Stimulated activated CD8-positive, alpha-beta memory T cell treated with anti-CD3 and anti-CD28 coated beads, Interleukin-7, amount 100 ng/mL, for 4 hours (primary cell): ENCODE results near the gene EPHA5.

Source experiments
- DNase-seq, 2 donors: peaks; one replicate each; pipeline ENCODE4 v3.0.0-alpha.2; 2020; ENCODE audit warnings: low read depth in 2 of 2

The EPHA5 gene

GRCh38 chr4:65670331-65671031, at the start of gene EPHA5:
TSS of gene EPHA5 (minus strand) at chr4:65670489. CDS start at chr4:65669742, 747 bp downstream.
- DNase-seq, result no peak

GRCh38 chr4:65719635-65720034, 49.3 kb upstream of the EPHA5 start:
- no peak for DNase-seq

GRCh38 chr4:65698631-65699030, 28.3 kb upstream of the EPHA5 start:
- no peak for DNase-seq

- DNase-seq, result no peak
Observed at GRCh38 chr4:65696436-65696835, 26.1 kb upstream of the EPHA5 start.

DNA sequence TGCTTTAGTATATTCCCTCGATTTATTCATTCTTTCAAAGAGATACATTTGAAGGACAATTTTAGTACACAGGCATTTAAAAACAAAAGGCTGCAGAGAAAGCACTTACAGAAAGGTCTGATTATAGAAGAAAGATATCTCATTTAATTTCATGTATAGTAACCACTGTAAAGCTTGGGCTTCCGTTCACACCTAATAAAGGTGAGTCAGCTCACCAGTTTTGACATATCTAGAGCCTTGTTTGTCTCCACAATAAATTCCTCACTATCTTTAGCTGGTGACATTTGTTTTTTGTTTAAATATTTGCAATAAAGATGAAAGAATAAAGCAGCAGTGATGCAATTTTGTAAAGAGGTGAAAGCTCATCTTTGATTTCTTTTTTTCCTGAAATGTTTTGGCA, 1.1 kb upstream of the EPHA5 start:
- no peak for DNase-seq

- no peak for DNase-seq
Observed at GRCh38 chr4:65670020-65670330, 314 bp downstream of the EPHA5 start.

DNA sequence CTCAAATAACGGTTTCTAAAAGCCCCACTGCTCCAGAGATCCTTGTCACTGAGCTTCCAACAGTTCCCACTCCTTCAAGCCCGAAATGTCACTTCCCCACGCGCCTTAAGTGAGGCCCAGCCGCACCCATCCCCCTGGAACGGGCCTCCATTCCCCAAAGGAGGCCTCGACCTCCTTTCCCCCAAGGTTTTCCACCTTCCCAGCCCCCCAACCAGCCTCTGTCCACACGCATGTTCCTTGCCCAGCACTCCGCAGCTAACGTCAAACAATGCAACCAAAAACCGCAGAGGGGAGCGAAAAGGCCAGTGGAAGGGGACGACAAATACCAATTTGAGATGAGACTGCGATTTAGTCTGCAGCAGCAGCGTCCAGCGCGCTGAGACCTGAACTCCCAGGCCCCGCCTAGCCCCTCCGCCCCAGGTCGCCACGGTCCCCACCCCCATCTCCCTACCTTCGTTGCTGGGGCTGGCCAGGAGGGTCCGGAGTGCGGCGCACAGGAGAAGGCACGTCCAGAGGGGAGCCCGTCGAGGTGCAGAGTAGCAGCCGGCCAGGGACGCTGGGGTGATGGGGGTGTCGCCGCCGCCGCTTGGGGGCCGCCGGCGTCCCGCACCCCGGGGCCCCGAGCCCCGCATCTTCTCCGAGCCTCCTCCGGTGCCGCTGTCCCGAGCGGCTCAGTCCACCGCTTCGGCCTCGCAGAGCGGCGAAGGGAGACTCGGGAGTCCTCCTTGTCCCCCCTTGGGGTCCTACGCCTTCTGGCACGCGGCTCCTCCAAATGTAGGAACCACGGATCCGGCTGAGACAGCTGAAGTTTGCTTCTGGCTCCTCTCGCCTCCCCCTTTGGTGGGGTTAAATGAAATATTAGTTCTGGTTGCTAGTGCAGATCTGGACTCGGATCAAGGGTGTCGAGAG, 924 bp downstream of the EPHA5 start:
- DNase-seq, result no peak

DNA sequence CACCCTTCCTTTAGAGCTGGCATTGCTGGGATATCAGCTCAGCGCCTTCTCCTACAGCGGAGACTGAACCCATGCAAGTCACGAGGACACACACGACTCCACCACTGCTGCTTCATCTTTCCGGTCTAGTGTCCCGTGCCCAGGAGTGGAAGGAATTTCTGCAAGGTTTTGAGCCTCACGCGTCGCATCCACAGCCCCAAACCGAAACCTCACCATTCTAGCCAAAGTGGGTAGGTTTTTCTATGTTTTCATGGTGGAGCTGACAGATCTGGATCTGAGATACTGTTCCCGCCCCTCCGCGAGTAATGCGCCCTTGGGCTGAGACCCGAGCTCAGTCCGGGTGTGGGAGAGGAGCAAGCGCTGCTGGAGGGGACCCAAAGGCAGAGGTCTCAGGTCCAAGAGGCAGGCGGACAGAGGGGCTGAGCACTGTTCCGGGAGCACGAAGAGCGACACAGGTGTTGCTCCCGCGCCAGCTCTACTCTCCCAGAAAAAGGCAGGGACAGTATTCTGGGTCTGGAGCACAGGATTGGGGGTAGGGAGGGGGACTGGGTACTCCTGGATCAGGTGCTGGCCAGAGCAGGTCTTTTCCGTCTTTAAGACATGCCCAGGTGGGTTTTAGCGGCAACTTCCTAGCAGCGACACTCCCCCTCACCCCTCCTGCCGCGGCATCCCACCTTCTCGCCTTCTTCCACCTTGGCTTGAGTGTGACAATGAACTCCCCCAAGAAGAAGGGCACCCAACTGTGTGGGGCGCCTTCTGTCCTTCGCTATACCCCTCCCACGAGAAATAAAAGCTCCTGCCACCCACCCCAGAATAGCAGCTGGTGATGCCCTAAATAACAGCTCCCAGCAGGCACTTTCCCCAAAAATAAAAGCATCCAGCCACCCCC, 1.8 kb downstream of the EPHA5 start:
- DNase-seq, result no peak

DNA sequence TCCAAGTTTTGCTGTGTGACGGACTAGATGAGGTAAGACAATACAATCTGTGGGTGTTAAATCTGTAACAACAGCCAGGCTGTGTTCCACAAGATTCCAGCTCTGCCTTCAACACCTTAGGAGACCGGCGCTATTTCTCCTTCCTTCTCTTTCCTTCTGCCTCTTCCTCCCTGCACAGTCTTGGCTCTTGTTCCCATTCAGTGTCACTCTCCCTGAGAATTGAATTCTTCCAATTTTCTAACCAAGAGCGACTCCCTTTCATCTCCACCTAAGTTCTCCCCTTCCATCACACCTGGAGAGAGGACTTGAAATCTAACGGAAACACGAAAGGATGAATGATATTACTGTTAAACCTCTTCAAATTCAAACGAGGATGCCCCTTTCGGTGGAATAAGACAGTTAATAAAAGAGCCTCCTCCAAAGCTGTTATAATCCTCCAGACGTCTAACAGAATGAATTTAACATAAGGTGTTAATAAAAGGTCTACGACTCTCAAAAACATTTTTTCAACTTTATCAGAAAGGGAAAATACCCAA, 2.7 kb downstream of the EPHA5 start:
- no peak for DNase-seq

- no peak for DNase-seq
Observed at GRCh38 chr4:65665771-65666523, 4.3 kb downstream of the EPHA5 start.

DNA sequence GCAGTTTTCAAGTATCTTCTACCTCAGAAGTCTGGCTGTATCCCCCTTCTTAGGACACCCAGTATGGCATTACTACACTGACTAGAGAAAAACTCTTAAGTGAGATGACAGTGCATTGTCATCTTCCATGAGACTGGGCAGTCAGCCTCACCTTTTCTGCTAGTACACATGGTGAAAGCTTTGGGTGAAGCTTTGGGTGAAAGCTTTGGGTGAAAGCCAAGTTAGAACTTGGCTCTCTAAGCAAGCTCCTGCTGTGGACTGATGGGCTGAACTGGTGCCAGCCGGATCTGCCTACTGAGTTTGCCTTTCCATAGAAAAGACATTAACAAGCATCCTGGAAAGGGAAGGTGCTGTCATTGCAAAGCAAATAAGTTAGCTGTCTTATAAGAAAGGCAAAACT, 8.8 kb downstream of the EPHA5 start:
- no peak for DNase-seq

DNA sequence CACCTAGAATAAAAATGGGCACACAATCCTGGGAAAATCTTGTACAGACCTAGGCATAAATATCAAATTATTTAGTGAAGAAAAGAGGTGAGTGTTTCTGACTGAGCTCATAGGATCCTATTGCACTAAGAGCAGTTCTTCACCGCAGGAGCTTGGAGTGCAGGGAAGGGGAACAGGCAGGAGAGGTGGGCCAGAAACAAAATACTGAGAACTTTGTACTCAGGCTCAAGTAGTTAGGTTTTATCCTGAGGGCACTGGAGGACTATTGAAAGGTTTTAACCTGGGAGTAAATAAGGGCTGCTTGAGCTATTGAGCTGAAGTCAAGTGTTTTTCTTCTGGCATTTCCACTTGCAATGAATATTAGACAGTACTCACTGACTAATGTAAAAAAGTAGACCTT, 12.2 kb downstream of the EPHA5 start:
- no peak for DNase-seq

DNA sequence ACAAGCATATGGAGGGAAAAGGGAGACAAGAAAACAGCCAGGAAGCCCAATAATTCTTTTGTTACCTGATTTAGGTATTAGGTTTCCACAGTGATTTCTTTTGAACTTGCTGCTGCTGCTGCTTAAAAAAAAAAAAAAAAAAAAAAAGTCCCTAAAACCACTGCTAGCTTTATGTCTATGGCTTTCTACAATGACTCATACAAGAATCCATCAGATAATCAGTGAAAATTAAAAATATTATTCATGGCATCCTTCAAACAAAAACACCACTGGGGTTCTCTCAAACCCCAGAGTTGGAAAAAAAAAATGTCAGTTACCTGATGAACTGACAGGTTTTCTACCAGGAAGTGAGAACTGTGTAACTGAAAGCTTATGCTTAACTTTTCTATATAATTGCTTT, 14.3 kb downstream of the EPHA5 start:
- DNase-seq, result no peak

GRCh38 chr4:65654976-65655375, 15.3 kb downstream of the EPHA5 start:
- no peak for DNase-seq

DNA sequence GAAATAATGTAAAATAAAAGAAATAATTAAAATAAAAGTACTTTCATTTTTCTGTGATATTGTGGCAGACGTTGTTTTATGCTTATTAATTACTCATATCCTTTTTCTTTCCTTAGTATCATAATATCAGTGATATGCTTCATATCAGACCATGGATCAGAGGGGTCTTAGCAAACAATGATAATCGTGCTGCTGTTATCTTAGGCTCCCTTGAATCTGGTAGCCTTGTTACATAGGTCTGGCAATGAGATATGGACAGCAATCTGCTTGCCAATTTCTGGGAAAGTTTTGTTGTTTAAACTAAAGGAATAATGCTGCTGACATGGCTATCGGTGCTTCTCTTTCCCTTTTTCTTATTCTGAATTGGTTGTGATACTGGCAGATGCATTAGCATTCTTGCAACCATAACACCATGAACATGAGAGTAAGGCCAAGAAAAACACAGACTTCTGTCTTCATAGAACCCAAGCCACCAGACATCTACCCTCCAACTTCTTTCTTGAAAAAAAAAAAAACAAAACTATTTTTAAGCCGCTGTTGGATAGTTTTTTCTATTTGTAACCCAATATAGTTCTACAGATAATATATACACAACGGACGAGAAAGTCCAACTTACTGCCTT, 16.4 kb downstream of the EPHA5 start:
- no peak for DNase-seq

GRCh38 chr4:65651751-65652150, 18.5 kb downstream of the EPHA5 start:
- DNase-seq, result no peak

- DNase-seq, result no peak
Observed at GRCh38 chr4:65651031-65651430, 19.3 kb downstream of the EPHA5 start.

DNA sequence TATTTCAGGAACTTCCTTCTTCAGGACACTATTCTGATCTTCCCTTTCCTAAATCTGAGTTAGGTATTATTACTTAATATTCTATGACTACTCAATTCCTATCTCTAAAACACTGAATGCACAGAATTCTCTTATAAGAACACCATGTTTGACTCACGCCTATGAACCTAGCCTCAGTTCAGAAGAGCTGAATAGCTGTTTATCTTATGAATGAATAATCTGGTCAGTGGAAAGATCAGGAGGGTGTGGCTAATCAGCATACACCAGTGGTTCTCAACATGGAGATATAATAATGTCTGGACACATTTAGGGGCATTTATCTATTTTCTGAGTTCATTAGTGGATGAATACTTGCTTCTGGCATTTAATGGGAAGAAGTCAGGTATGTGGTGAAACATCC, 24.2 kb downstream of the EPHA5 start:
- DNase-seq, result no peak

DNA sequence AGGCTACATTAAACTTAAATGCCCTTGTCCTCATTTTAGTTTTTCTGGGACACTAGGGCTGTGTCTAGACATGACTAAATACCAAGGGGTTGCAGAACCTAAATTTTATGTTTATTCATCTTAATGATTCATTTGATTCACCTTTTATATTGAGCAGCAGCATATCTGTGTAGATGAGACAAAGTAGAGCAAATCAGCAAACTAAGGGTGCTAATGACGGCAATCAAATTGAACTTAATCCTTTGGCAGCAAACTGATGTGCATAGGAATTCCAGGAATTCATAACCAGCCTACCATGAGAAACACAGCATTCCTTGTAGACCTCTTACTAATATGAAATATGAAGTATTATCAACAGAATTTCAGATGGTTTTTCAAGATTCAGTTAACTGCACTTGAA, 25.1 kb downstream of the EPHA5 start:
- DNase-seq, result no peak

DNA sequence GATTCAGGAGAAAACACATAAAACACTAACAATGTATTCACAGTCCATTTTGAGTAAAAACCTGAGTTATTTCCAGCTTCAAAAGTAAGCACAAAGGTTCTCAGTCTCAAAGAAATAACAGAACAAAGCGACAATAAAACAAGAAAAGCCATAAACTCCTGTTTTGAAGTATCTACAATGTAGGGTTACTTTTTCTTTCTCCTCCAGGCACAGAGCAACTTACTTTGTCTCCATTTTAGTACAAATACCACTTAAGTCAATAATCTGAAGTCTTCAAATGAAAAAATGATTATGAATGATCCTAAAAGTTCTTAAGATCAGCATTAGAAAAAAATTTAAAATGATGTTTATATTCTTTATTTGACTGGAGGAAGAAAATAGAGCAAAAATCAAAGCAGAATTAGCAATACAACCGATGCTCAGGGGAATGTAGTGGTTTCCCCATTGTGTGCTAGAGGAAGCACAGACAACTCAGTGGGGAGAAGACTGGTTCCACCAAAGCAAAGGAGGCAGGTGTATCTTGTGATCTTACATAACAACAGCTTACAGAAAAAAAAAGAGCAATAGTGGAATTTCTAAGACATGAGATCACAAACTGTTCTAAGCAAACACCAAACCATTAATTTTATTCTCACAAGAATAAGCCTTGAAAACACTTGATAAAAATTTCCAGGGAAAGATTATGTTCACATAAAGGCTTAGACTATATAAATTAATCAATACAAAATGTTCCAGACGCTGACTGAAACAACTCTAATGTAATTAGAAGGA, 35.1 kb downstream of the EPHA5 start:
- no peak for DNase-seq
